Natural killer cell (primary cell): ENCODE results near the gene SLC22A4. TPM values are rescaled to one million over a fixed set of nuclear protein-coding genes. Genes with fewer than 3 reads are reported as not detected.

Experiments
- ATAC-seq, 3 donors: fragments of 150-1000 bp in 2 of 3; fragments of 200-7000 bp in 1 of 3; cut with Tn5 transposase; 1 replicate in 1 of 3; 2 replicates in 2 of 3; pipeline ENCODE4 v1.10.0; 2021; ENCODE audit warnings: mild to moderate bottlenecking in 2 of 3, moderate library complexity in 2 of 3
- DNase-seq, 2 donors: peaks; one replicate each; pipeline versions ENCODE4 v3.0.0 to v3.0.0-alpha.2; 2013 to 2021; ENCODE audit warnings: mixed read lengths in 1 of 2
- H3K27ac ChIP-seq: one replicate; pipeline ENCODE4 v1.5.1; 2013; ENCODE audit warnings: mild to moderate bottlenecking, low read length
- H3K27me3 ChIP-seq: one replicate; pipeline ENCODE4 v1.6.1; 2013; ENCODE audit warnings: low read length; ENCODE audit not compliant: control insufficient read depth, insufficient read depth
- H3K36me3 ChIP-seq: one replicate; pipeline ENCODE4 v1.6.1; 2013; ENCODE audit warnings: low read length; ENCODE audit not compliant: control insufficient read depth, insufficient read depth
- H3K4me1 ChIP-seq: one replicate; pipeline ENCODE4 v1.6.1; 2013; ENCODE audit warnings: low read length; ENCODE audit not compliant: control insufficient read depth, insufficient read depth
- H3K4me3 ChIP-seq: one replicate; pipeline ENCODE4 v1.5.1; 2013; ENCODE audit warnings: low read length
- H3K9me3 ChIP-seq: one replicate; pipeline ENCODE4 v1.6.1; 2013; ENCODE audit warnings: low read length; ENCODE audit not compliant: control insufficient read depth, insufficient read depth
- H3K27ac Mint-ChIP-seq, 2 donors: one replicate each; pipeline ENCODE4 v1.8.0; 2022; ENCODE audit warnings: mild to moderate bottlenecking in 2 of 2, mixed read lengths in 2 of 2, moderate library complexity in 1 of 2
- H3K27me3 Mint-ChIP-seq, 2 donors: one replicate each; pipeline ENCODE4 v1.8.0; 2022; ENCODE audit warnings: low read depth in 2 of 2, mixed read lengths in 2 of 2
- H3K36me3 Mint-ChIP-seq: one replicate; pipeline ENCODE4 v1.8.0; 2022; ENCODE audit warnings: mixed read lengths
- H3K4me1 Mint-ChIP-seq, 2 donors: one replicate each; pipeline ENCODE4 v1.8.0; 2022; ENCODE audit warnings: mixed read lengths in 2 of 2
- H3K4me3 Mint-ChIP-seq: one replicate; pipeline ENCODE4 v1.8.0; 2022; ENCODE audit warnings: mild to moderate bottlenecking, moderate library complexity, mixed read lengths
- H3K9me3 Mint-ChIP-seq, 2 donors: one replicate each; pipeline ENCODE4 v1.8.0; 2022; ENCODE audit warnings: mixed read lengths in 2 of 2
- WGBS: methylation state at CpG from one replicate; pipeline ENCODE4 v1.1.7; 2013; ENCODE audit warnings: missing lambda C conversion rate; ENCODE audit not compliant: insufficient coverage; 5-methylcytosine and 5-hydroxymethylcytosine counted together
- intact Hi-C: fragments of 100-400 bp; cut with micrococcal nuclease; formaldehyde crosslinking; loops from one replicate; pipeline ENCODE4 v1.14.2; 2022
- total RNA-seq, 4 donors: library from RNA; stranded (reverse); fragments of 120-200 nt in 1 of 4; gene quantifications; one replicate each; pipeline versions ENCODE4 v1.2.3 to v1.2.4, GENCODE V29; 2013 to 2022
- TF ChIP-seq, protein P1 (sequence below): fragments of 200-600 bp; IDR thresholded peaks from one replicate; pipeline ENCODE4 v1.8.0; 2022; ENCODE audit warnings: antibody characterized with exemption

Gene SLC22A4
- total RNA-seq, 3 donors from 2014 or later (not counting 1 experiment from before 2014, with no cell fraction given), result 0.14 to 2.3 (median 0.27) TPM

DNA sequence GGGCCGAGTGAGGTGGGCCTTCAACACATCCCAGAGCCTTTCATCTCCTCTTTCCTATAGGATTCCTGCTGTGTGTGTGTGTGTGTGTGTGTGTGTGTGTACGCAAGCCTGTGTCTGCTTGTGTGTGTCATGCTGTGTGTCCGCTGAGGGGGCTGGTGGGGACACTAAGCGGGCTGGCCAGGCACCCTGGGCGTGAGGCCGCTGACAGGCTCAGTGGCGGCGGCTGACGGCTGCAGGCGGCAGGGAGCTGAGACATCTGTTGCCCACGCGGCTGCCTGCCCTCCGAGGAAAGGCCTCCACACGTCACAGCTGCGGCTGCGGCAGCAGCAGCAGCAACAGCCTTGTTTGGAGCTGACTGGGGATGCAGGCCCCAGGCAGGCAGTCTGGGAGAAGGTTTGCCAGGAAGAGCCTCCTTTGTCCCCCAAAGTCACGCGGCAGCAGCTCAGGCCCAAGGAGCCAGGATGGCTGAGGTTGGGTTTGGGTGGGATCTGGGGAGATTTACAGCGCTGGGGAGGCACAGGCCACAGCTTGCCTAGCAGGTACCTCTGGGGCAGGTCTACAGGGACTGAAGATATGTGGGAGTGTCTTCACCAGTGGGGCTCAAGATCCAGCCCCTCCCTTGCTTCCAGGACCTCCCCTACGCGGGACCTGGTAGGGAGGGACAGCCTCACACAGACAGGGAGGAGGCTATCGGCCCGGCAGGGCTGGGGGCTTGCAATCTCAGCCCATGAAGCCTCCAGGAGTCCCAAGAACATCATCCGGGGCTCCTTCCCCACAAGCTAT, 34.9 kb upstream of the SLC22A4 start:
- DNase-seq, result peak in 1 of 2 donors; percentile 14
- Histone ChIP-seq H3K27ac (no peak overlapping the region), H3K36me3 (no peaks in the 10 kb centered on the region), H3K27me3 (peaks cover 17% of the 10 kb centered on the region), H3K9me3 (no peaks in the 10 kb centered on the region), H3K4me1 (peaks cover 10% of the 10 kb centered on the region), H3K4me3 (no peak overlapping the region)
- intact Hi-C loops, result no loop called here
- TF ChIP-seq, protein P1, sequence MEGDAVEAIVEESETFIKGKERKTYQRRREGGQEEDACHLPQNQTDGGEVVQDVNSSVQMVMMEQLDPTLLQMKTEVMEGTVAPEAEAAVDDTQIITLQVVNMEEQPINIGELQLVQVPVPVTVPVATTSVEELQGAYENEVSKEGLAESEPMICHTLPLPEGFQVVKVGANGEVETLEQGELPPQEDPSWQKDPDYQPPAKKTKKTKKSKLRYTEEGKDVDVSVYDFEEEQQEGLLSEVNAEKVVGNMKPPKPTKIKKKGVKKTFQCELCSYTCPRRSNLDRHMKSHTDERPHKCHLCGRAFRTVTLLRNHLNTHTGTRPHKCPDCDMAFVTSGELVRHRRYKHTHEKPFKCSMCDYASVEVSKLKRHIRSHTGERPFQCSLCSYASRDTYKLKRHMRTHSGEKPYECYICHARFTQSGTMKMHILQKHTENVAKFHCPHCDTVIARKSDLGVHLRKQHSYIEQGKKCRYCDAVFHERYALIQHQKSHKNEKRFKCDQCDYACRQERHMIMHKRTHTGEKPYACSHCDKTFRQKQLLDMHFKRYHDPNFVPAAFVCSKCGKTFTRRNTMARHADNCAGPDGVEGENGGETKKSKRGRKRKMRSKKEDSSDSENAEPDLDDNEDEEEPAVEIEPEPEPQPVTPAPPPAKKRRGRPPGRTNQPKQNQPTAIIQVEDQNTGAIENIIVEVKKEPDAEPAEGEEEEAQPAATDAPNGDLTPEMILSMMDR, result no peak
- Mint-ChIP-seq H3K36me3 (no peaks in the 10 kb centered on the region), H3K27me3 (peaks cover 13 to 22% of the 10 kb centered on the region in 2 donors), H3K9me3 (no peaks in the 10 kb centered on the region), H3K4me3 (peak overlapping the region; percentile 25), H3K4me1 (peaks cover 0 to 9% of the 10 kb centered on the region in 2 donors), H3K27ac (no peak overlapping the region)
- no peak for ATAC-seq
- 95% methylated on average over 23 of the region's 24 CpGs for WGBS

DNA sequence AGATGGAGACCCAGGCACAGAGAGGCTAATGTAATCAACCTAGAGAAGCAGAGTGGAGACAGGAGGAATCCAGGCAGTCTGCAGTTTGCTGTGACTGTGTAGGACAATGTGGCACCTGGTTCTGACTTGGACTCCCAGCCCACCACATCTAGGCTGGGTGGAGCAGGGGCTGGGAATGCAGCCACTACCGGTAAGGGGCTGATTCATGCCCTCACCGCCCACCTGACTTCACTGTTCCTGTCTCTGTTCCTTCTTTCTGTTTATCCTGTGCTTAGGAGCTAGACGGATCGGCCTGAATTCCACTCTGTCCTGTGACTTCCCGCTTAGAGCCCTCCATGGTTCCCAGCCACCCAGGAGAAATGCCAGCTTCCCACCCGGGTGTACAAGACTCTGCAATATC, 34.1 kb upstream of the SLC22A4 start:
- no peak overlapping the region for H3K4me3 ChIP-seq
- H3K4me3 Mint-ChIP-seq, result no peak overlapping the region
- H3K36me3 ChIP-seq, result no peaks in the 10 kb centered on the region
- no peak for DNase-seq
- WGBS, result 64% methylated on average over 6 of the region's 6 CpGs
- H3K36me3 Mint-ChIP-seq, result no peaks in the 10 kb centered on the region
- H3K4me1 ChIP-seq, result peaks cover 10% of the 10 kb centered on the region
- intact Hi-C loops, result no loop called here
- H3K9me3 ChIP-seq, result no peaks in the 10 kb centered on the region
- H3K27ac ChIP-seq, result no peak overlapping the region
- no peaks in the 10 kb centered on the region for H3K9me3 Mint-ChIP-seq
- peaks cover 17% of the 10 kb centered on the region for H3K27me3 ChIP-seq
- peaks cover 13 to 22% of the 10 kb centered on the region in 2 donors for H3K27me3 Mint-ChIP-seq
- TF ChIP-seq, protein P1, result no peak
- peaks cover 0 to 9% of the 10 kb centered on the region in 2 donors for H3K4me1 Mint-ChIP-seq
- ATAC-seq, result no peak
- no peak overlapping the region for H3K27ac Mint-ChIP-seq

DNA sequence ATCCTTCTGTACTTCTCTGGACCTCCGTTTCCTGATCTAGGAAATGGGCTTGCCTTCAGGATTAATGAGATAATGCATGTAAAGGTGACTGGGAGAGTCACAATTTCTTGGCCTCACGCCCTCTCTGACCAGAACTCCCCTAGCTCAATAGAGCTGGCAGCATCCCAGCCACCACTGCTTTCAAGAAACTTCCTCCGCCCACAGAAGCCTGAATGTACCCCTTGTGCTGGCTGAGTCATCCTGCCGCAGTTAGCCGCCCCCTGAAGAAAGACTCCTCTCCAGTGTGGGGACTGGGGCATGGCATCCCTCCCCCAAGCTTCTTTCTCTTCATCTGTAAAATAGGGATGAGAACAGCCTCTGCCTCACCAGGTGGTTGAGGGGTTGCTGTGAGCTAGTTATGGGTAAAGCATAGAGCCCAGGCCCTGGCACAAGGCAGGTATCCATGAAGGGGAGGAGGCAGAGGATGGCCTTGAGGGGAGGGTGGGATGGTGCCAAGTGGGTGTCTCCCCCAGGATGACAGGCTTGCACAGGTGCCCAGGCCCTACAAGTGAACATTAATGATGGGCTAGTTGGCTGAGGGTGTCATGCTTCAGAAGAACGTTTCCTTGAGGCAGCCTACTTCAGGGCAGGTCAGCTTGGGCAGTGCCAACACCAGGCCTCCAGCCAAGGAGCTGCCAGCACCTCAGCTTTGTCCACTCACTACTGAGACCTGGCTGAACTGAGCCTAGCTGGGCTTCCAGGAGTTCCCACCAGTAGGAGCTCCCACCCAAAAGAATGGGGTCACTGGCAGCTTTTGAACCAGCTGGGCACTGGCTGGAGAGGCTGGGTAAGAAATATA, 33.3 kb upstream of the SLC22A4 start:
- H3K27ac ChIP-seq, result no peak overlapping the region
- no peak for DNase-seq
- Mint-ChIP-seq H3K4me3 (no peak overlapping the region), H3K9me3 (no peaks in the 10 kb centered on the region), H3K36me3 (no peaks in the 10 kb centered on the region), H3K4me1 (peaks cover 0 to 9% of the 10 kb centered on the region in 2 donors), H3K27ac (no peak overlapping the region), H3K27me3 (peaks cover 9 to 19% of the 10 kb centered on the region in 2 donors)
- H3K36me3 ChIP-seq, result no peaks in the 10 kb centered on the region
- 38% methylated on average over 5 of the region's 6 CpGs for whole genome bisulfite sequencing
- no peaks in the 10 kb centered on the region for H3K9me3 ChIP-seq
- H3K4me3 ChIP-seq, result no peak overlapping the region
- ATAC-seq, result no peak
- peaks cover 10% of the 10 kb centered on the region for H3K4me1 ChIP-seq
- TF ChIP-seq, protein P1, result no peak
- peaks cover 17% of the 10 kb centered on the region for H3K27me3 ChIP-seq
- intact Hi-C loops, result no loop called here
